ENCODE results near the gene GNA12. TPM values are rescaled to one million over a fixed set of nuclear protein-coding genes. Genes with fewer than 3 reads are reported as not detected.

Gene GNA12
- total and polyA plus RNA-seq, 2 of the 4 experiments (the other 2 are of a cell fraction), result 14.3 to 93.9 TPM

DNA sequence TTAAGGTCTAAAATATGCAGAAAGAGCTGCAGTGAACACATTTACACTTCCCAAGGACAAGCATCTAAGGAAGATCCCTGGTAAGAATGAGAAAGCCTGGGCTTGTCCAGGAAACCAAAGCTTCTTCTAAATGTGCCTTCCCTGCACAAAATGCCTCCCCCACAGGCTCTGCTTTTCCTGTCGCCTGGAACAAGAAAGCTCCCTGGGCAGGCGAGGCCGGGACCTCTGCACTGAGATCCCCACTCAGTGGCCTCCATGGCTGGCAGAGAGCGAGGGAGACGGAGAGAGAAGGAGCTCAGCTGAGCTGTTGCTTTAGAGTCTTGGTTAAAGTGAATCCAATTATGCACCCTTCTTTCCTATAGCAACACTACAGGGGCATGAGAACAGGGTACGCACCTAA, 80.5 kb downstream of the GNA12 start:
- DNase-seq (no peak), ATAC-seq (ENCODE audit: low read depth) (peak; percentile 8)
- peaks cover 2% of the 10 kb centered on the region; the same call in 1 of the 2 replicates for H3K36me3 ChIP-seq (ENCODE audit: control insufficient read depth, insufficient read depth, low read length)
- peak overlapping the region; percentile 85 for H2AK5ac ChIP-seq (ENCODE audit: low read depth, low read length)
- H4K5ac ChIP-seq (ENCODE audit: low read depth, low read length), result peak overlapping the region; percentile 74
- peaks cover 42 to 74% of the 10 kb centered on the region in 2 experiments for H3K79me1 ChIP-seq (ENCODE audit: low read depth in 1 of 2, low read length in 2 of 2)
- in situ Hi-C loops (cut with MboI; ENCODE audit: low sequenced_read_pairs) (no loop called here), intact Hi-C loops (cut with micrococcal nuclease) (loop anchor here (5.0 kb wide), 2 partner anchors 34 to 79 kb away; partner anchors contain the start of gene GNA12), dilution Hi-C loops (cut with HindIII; ENCODE audit: low sequenced_read_pairs, unreplicated experiment) (no loop called here)
- peak overlapping the region; percentile 87 for H3K14ac ChIP-seq (replicated peaks; ENCODE audit: low read depth, low read length)
- no peaks in the 10 kb centered on the region; the same call in none of the 2 replicates for H4K20me1 ChIP-seq (ENCODE audit: insufficient read depth, low read length)
- H2BK15ac ChIP-seq (ENCODE audit: low read depth, low read length), result peak overlapping the region; percentile 22; the same call in 1 of the 3 replicates
- H4K91ac ChIP-seq (ENCODE audit: insufficient read depth, low read depth, low read length), result peak overlapping the region; percentile 88
- peak overlapping the region; percentile 70 for H2AFZ ChIP-seq (replicated peaks; ENCODE audit: low read length, poor library complexity)
- H3K4me2 ChIP-seq (ENCODE audit: low read depth, low read length), result peak overlapping the region; percentile 62
- H2AK9ac ChIP-seq (replicated peaks; ENCODE audit: low read depth, low read length, poor library complexity), result peak overlapping the region; percentile 68
- ChIA-PET CTCF (no interaction called here), POLR2A (ENCODE audit: unreplicated experiment) (interaction anchor here (1.2 to 1.5 kb wide), 2 partner anchors 38 to 40 kb away, joined by 3 read pairs; no protein-coding TSS in a partner anchor)
- peak overlapping the region; percentile 55; the same call in 1 of the 2 replicates for H3K56ac ChIP-seq (ENCODE audit: extremely low read depth, insufficient read depth, low read length)
- peak overlapping the region; percentile 39 for H3K18ac ChIP-seq (ENCODE audit: low read depth, low read length)
- TF ChIP-seq NFE2L2 (IDR thresholded peaks at IDR 0.05; ENCODE audit: low read depth, low read length), result no peak
- no peak for TF ChIP-seq USF2 (IDR thresholded peaks at IDR 0.05; ENCODE audit: low read depth, low read length)
- TF ChIP-seq, protein P1, sequence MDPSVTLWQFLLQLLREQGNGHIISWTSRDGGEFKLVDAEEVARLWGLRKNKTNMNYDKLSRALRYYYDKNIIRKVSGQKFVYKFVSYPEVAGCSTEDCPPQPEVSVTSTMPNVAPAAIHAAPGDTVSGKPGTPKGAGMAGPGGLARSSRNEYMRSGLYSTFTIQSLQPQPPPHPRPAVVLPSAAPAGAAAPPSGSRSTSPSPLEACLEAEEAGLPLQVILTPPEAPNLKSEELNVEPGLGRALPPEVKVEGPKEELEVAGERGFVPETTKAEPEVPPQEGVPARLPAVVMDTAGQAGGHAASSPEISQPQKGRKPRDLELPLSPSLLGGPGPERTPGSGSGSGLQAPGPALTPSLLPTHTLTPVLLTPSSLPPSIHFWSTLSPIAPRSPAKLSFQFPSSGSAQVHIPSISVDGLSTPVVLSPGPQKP (IDR thresholded peaks at IDR 0.05; ENCODE audit: borderline replicate concordance, low read depth, low read length), result no peak
- no peak for TF ChIP-seq MAFK (IDR thresholded peaks at IDR 0.05; ENCODE audit: low read depth, low read length)
- no peak for TF ChIP-seq CTCF (conservative IDR thresholded peaks at IDR 0.05; ENCODE audit: low read depth, low read length)
- no peak for TF ChIP-seq RCOR1 (IDR thresholded peaks at IDR 0.05; ENCODE audit: insufficient replicate concordance, low read length)
- TF ChIP-seq MXI1 (IDR thresholded peaks at IDR 0.05; ENCODE audit: borderline replicate concordance, low read depth, low read length), result no peak
- TF ChIP-seq SMC3 (IDR thresholded peaks at IDR 0.05; ENCODE audit: low read depth, low read length), result no peak
- no peak for TF ChIP-seq RAD21 (IDR thresholded peaks at IDR 0.05; ENCODE audit: low read length)
- TF ChIP-seq POLR2A (IDR thresholded peaks at IDR 0.05; ENCODE audit: low read depth, low read length), result no peak
- no peak for TF ChIP-seq MAZ (IDR thresholded peaks at IDR 0.05; ENCODE audit: borderline replicate concordance, low read depth, low read length)
- TF ChIP-seq CHD1 (IDR thresholded peaks at IDR 0.05; ENCODE audit: low read depth, low read length), result no peak
- no peak for TF ChIP-seq RFX5 (IDR thresholded peaks at IDR 0.05; ENCODE audit: low read depth, low read length)
- TF ChIP-seq BHLHE40 (IDR thresholded peaks at IDR 0.05; ENCODE audit: low read depth, low read length), result no peak
- no peak for TF ChIP-seq CEBPB (IDR thresholded peaks at IDR 0.05; ENCODE audit: low read depth, low read length)
- TF ChIP-seq FOS (IDR thresholded peaks at IDR 0.05; ENCODE audit: low read depth, low read length), result no peak
- WGBS, 2 experiments (ENCODE audit: extremely low coverage in 2 of 2, insufficient read length in 1 of 2), result no CpG with 5 or more reads among the region's 6 CpGs
- BruUV-seq (replicated peaks), result no TSS peak
- H2BK5ac ChIP-seq (ENCODE audit: low read depth, low read length, poor library complexity, severe bottlenecking), result peak overlapping the region; percentile 88
- peaks cover 30% of the 10 kb centered on the region for H3K9me1 ChIP-seq (ENCODE audit: insufficient read depth, low read length)
- peak overlapping the region; percentile 64 for H3K9ac ChIP-seq (ENCODE audit: low read depth, low read length)
- H3K27ac ChIP-seq (ENCODE audit: insufficient read depth, low read length), result peak overlapping the region; percentile 89
- H2BK120ac ChIP-seq (ENCODE audit: low read depth, low read length), result peak overlapping the region; percentile 84
- H3K23ac ChIP-seq (ENCODE audit: low read depth, low read length), result peak overlapping the region; percentile 85
- H4K8ac ChIP-seq (ENCODE audit: low read depth in 2 of 2, low read length in 2 of 2), result peak overlapping the region; percentile 71 to 96
- peaks cover 36% of the 10 kb centered on the region for H3K4me1 ChIP-seq (ENCODE audit: control insufficient read depth, insufficient read depth, low read length)
- H3K4ac ChIP-seq (ENCODE audit: low read depth, low read length), result peak overlapping the region; percentile 96
- no peaks in the 10 kb centered on the region for H3K9me3 ChIP-seq (ENCODE audit: control insufficient read depth, insufficient read depth, low read length)
- no peaks in the 10 kb centered on the region for H3K27me3 ChIP-seq (ENCODE audit: control insufficient read depth, insufficient read depth, low read length)
- peak overlapping the region; percentile 45 for H2BK20ac ChIP-seq (ENCODE audit: low read depth, low read length)
- no peak overlapping the region for H3K4me3 ChIP-seq (ENCODE audit: insufficient read depth, low read depth, low read length)

Data from IMR-90 (cell line).